A549 (cell line): ENCODE measurements around the gene HNF4A. TPM values are rescaled to one million over a fixed set of nuclear protein-coding genes. Genes with fewer than 3 reads are reported as not detected.

Experiments
- CBX8 ChIP-seq: fragments of 200-600 bp; sonication (generic); IDR thresholded peaks from 2 replicates; pipeline ENCODE4 v1.6.1; 2016
- CHD2 ChIP-seq: fragments of 150-350 bp; IDR thresholded peaks from 2 replicates; pipeline ENCODE4 v1.6.1; 2014; ENCODE audit warnings: low read length; ENCODE audit not compliant: partially characterized antibody
- CHD4 ChIP-seq: fragments of 200-600 bp; sonication (generic); IDR thresholded peaks from 2 replicates; pipeline ENCODE4 v1.6.1; 2016; ENCODE audit warnings: antibody characterized with exemption, mild to moderate bottlenecking, borderline replicate concordance
- EHF ChIP-seq: fragments of 250-450 bp; sonication (Bioruptor Pico); IDR thresholded peaks from 2 replicates; pipeline ENCODE4 v1.5.0; 2020; ENCODE audit warnings: mild to moderate bottlenecking
- EP300 ChIP-seq, 2 experiments: fragments of >200 bp; sonication (Bioruptor Twin); formaldehyde crosslinking; IDR thresholded peaks; 2 replicates in 1 of 2; 3 replicates in 1 of 2; pipeline ENCODE4 v1.6.1; 2016 to 2017
- ESRRA ChIP-seq: fragments of 150-350 bp; IDR thresholded peaks from 2 replicates; pipeline ENCODE4 v1.6.1; 2014; ENCODE audit warnings: mild to moderate bottlenecking, low read length, borderline replicate concordance
- FOSB ChIP-seq: fragments of 250-450 bp; sonication (Bioruptor Pico); IDR thresholded peaks from 2 replicates; pipeline ENCODE4 v1.5.0; 2020; ENCODE audit warnings: mild to moderate bottlenecking, moderate library complexity
- GATA3 ChIP-seq: IDR thresholded peaks from 2 replicates; pipeline ENCODE4 v1.6.1; 2012; ENCODE audit warnings: borderline replicate concordance
- HDAC2 ChIP-seq: fragments of 200-600 bp; sonication (generic); IDR thresholded peaks from 2 replicates; pipeline ENCODE4 v1.6.1; 2016
- HOXB5 ChIP-seq: fragments of 250-450 bp; sonication (Bioruptor Pico); IDR thresholded peaks from 2 replicates; pipeline ENCODE4 v1.5.0; 2020; ENCODE audit warnings: mild to moderate bottlenecking, moderate library complexity
- JUNB ChIP-seq: fragments of >200 bp; sonication (Bioruptor Twin); formaldehyde crosslinking; IDR thresholded peaks from 2 replicates; pipeline ENCODE4 v1.6.1; 2016
- KDM1A ChIP-seq: fragments of 200-600 bp; sonication (generic); IDR thresholded peaks from 2 replicates; pipeline ENCODE4 v1.6.1; 2016; ENCODE audit warnings: low read depth, mild to moderate bottlenecking
- KDM5A ChIP-seq: fragments of 200-600 bp; sonication (generic); IDR thresholded peaks from 2 replicates; pipeline ENCODE4 v1.6.1; 2016; ENCODE audit warnings: antibody characterized with exemption, mild to moderate bottlenecking
- MAFK ChIP-seq: fragments of 450-650 bp; IDR thresholded peaks from 2 replicates; pipeline ENCODE4 v1.6.1; 2014; ENCODE audit not compliant: partially characterized antibody
- MYC ChIP-seq: IDR thresholded peaks from 2 replicates; pipeline ENCODE4 v1.6.1; 2012; ENCODE audit warnings: mild to moderate bottlenecking, inconsistent platforms, low read length, improper control_type of control experiment, borderline replicate concordance
- NR3C1 ChIP-seq: fragments of >200 bp; sonication (Bioruptor Twin); formaldehyde crosslinking; IDR thresholded peaks from 3 replicates; pipeline ENCODE4 v1.6.1; 2017
- PHF8 ChIP-seq: fragments of 200-600 bp; sonication (generic); IDR thresholded peaks from 2 replicates; pipeline ENCODE4 v1.6.1; 2016; ENCODE audit warnings: low read depth, mild to moderate bottlenecking, antibody characterized with exemption, moderate library complexity, borderline replicate concordance
- POLR2A ChIP-seq: IDR thresholded peaks from 2 replicates; pipeline ENCODE4 v1.6.1; 2012; ENCODE audit warnings: mild to moderate bottlenecking, low read length
- POLR2AphosphoS2 ChIP-seq: conservative IDR thresholded peaks from 2 replicates; pipeline ENCODE4 v1.6.1; 2012; ENCODE audit warnings: low read length, improper control_type of control experiment, inconsistent platforms
- RCOR1 ChIP-seq: fragments of 150-350 bp; IDR thresholded peaks from 2 replicates; pipeline ENCODE4 v1.6.1; 2014; ENCODE audit warnings: antibody characterized with exemption, low read length, low read depth
- RFX5 ChIP-seq: fragments of 450-650 bp; IDR thresholded peaks from 2 replicates; pipeline ENCODE4 v1.7.1; 2014; ENCODE audit warnings: antibody characterized with exemption, mild to moderate bottlenecking, moderate library complexity
- SREBF2 ChIP-seq: fragments of 450-650 bp; IDR thresholded peaks from 2 replicates; pipeline ENCODE4 v1.6.1; 2014; ENCODE audit warnings: mild to moderate bottlenecking, moderate library complexity
- TFCP2L1 ChIP-seq: fragments of 250-450 bp; sonication (Bioruptor Pico); IDR thresholded peaks from 2 replicates; pipeline ENCODE4 v1.5.0; 2021; ENCODE audit warnings: mild to moderate bottlenecking
- TP53 ChIP-seq: fragments of 250-450 bp; sonication (Bioruptor Pico); IDR thresholded peaks from 2 replicates; pipeline ENCODE4 v1.5.0; 2021; ENCODE audit warnings: mild to moderate bottlenecking, moderate library complexity
- ZFP36 ChIP-seq: fragments of 450-650 bp; IDR thresholded peaks from 2 replicates; pipeline ENCODE4 v1.6.1; 2014; ENCODE audit warnings: borderline replicate concordance; ENCODE audit not compliant: partially characterized antibody
- polyA plus RNA-seq, 4 experiments: library from polyadenylated mRNA; depleted of rRNA in 3 of 4; stranded (reverse); fragments of >200 nt; fragmentation: RNase III in 1 of 4; extraction: RNeasy Plus Mini Kit Qiagen cat#74134 plus additional on column Dnase treatment in 1 of 4; gene quantifications; 2 replicates in 3 of 4; 3 replicates in 1 of 4; pipeline ENCODE4 v1.2.3, GENCODE V29; 2011 to 2017
- TF ChIP-seq, protein P1 (sequence below): fragments of >200 bp; sonication (Bioruptor Twin); formaldehyde crosslinking; IDR thresholded peaks from 2 replicates; pipeline ENCODE4 v1.6.1; 2016
- TF ChIP-seq, protein P2 (sequence below): IDR thresholded peaks from 2 replicates; pipeline ENCODE4 v1.6.1; 2012; ENCODE audit warnings: low read depth, borderline replicate concordance
- TF ChIP-seq, protein P3 (sequence below): fragments of 200-600 bp; sonication (generic); IDR thresholded peaks from 2 replicates; pipeline ENCODE4 v1.6.1; 2016; ENCODE audit warnings: antibody characterized with exemption, mild to moderate bottlenecking, moderate library complexity
- TF ChIP-seq, protein P4 (sequence below): fragments of 250-450 bp; sonication (Bioruptor Pico); IDR thresholded peaks from 2 replicates; pipeline ENCODE4 v1.5.0; 2021; ENCODE audit warnings: mild to moderate bottlenecking, moderate library complexity, borderline replicate concordance
- TF ChIP-seq, protein P5 (sequence below): fragments of >200 bp; sonication (Bioruptor Twin); formaldehyde crosslinking; IDR thresholded peaks from 3 replicates; pipeline ENCODE4 v1.6.1; 2016
- TF ChIP-seq, protein P6 (sequence below): fragments of 150-350 bp; IDR thresholded peaks from 2 replicates; pipeline ENCODE4 v1.6.1; 2014; ENCODE audit warnings: low read depth, mild to moderate bottlenecking, low read length
- TF ChIP-seq, protein P7 (sequence below): IDR thresholded peaks from 2 replicates; pipeline ENCODE4 v1.6.1; 2012
- TF ChIP-seq, protein P8 (sequence below): fragments of 250-450 bp; sonication (Bioruptor Pico); IDR thresholded peaks from 2 replicates; pipeline ENCODE4 v1.5.0; 2020; ENCODE audit warnings: low read depth, mild to moderate bottlenecking, moderate library complexity

The HNF4A gene
- polyA plus RNA-seq, 2 of the 4 experiments (the other 2 are of a cell fraction) = 20.0 to 26.2 TPM

DNA sequence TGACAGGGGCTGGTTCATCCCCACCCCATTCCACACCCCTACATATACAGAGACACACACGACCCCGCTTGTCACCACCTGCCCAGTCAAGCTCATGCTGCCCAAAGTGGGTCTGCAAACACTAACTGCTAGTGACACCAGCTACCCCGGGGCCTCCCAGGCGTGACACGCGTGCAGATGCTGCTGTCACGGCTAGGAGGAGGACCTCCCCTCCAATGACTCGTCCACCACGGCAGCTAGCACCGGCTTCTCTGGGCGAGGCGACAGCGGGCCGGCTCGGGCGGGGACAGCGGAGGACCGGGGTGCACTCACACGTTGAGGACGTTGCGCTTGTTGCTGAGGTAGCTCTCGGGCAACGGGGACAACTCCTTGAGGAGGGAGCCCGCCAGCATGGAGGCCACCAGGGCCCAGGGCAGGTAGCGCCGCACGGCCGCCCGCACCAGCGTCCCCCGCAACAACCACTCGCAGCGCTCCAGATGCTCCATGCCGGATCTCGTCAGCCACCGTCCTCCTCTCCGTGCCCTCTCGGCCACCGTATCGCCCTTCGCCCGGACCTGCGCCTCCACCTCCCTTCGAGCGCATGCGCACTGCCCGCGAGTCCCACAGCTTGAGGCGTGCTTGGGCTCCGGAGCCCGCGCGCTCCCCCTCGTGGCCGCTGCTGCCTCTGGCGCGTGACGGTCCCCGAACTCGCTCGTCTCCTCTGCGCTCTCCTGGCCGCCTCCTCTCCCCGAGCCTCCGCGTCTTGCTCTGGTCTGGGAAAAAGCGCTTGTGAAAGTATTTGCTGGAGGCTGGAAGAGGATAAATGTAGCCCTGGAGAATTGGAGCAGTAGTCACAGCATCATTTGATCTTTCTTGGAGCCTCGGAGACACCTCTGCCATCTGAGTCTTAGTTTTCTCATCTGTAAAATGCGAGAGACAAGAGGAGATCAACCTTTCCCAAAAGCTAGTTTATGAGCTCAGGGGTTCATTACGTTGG lies 44.5 kb upstream of the HNF4A start, which contains the start of gene FITM2 (continued):
- TF ChIP-seq CHD2 (no peak), SREBF2 (no peak), EP300 (IDR thresholded peaks at IDR 0.05) (no peak), RCOR1 (no peak), POLR2AphosphoS2 (no peak), TP53 (no peak), MAFK (no peak), HDAC2 (no peak), ESRRA (0 out of 2 replicates have a peak, but pooled peaks have one; percentile 25), CHD4 (no peak), GATA3 (no peak), NR3C1 (no peak), EHF (CRISPR knock-in tag) (no peak), POLR2A (peak; percentile 88), KDM1A (no peak; the same call in 1 of the 2 replicates), RFX5 (0 out of 2 replicates have a peak, but pooled peaks have one; percentile 10), JUNB (no peak), HOXB5 (no peak), PHF8 (no peak), CBX8 (no peak), TFCP2L1 (no peak), FOSB (CRISPR knock-in tag) (no peak), KDM5A (no peak), MYC (peak; percentile 87), ZFP36 (no peak)
- TF ChIP-seq, protein P1, sequence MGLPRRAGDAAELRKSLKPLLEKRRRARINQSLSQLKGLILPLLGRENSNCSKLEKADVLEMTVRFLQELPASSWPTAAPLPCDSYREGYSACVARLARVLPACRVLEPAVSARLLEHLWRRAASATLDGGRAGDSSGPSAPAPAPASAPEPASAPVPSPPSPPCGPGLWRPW = no peak
- TF ChIP-seq, protein P2, sequence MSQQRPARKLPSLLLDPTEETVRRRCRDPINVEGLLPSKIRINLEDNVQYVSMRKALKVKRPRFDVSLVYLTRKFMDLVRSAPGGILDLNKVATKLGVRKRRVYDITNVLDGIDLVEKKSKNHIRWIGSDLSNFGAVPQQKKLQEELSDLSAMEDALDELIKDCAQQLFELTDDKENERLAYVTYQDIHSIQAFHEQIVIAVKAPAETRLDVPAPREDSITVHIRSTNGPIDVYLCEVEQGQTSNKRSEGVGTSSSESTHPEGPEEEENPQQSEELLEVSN = no peak
- TF ChIP-seq, protein P3, sequence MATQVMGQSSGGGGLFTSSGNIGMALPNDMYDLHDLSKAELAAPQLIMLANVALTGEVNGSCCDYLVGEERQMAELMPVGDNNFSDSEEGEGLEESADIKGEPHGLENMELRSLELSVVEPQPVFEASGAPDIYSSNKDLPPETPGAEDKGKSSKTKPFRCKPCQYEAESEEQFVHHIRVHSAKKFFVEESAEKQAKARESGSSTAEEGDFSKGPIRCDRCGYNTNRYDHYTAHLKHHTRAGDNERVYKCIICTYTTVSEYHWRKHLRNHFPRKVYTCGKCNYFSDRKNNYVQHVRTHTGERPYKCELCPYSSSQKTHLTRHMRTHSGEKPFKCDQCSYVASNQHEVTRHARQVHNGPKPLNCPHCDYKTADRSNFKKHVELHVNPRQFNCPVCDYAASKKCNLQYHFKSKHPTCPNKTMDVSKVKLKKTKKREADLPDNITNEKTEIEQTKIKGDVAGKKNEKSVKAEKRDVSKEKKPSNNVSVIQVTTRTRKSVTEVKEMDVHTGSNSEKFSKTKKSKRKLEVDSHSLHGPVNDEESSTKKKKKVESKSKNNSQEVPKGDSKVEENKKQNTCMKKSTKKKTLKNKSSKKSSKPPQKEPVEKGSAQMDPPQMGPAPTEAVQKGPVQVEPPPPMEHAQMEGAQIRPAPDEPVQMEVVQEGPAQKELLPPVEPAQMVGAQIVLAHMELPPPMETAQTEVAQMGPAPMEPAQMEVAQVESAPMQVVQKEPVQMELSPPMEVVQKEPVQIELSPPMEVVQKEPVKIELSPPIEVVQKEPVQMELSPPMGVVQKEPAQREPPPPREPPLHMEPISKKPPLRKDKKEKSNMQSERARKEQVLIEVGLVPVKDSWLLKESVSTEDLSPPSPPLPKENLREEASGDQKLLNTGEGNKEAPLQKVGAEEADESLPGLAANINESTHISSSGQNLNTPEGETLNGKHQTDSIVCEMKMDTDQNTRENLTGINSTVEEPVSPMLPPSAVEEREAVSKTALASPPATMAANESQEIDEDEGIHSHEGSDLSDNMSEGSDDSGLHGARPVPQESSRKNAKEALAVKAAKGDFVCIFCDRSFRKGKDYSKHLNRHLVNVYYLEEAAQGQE = no peak
- TF ChIP-seq, protein P4, sequence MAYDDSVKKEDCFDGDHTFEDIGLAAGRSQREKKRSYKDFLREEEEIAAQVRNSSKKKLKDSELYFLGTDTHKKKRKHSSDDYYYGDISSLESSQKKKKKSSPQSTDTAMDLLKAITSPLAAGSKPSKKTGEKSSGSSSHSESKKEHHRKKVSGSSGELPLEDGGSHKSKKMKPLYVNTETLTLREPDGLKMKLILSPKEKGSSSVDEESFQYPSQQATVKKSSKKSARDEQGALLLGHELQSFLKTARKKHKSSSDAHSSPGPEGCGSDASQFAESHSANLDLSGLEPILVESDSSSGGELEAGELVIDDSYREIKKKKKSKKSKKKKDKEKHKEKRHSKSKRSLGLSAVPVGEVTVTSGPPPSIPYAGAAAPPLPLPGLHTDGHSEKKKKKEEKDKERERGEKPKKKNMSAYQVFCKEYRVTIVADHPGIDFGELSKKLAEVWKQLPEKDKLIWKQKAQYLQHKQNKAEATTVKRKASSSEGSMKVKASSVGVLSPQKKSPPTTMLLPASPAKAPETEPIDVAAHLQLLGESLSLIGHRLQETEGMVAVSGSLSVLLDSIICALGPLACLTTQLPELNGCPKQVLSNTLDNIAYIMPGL (CRISPR knock-in tag) = no peak
- TF ChIP-seq, protein P5, sequence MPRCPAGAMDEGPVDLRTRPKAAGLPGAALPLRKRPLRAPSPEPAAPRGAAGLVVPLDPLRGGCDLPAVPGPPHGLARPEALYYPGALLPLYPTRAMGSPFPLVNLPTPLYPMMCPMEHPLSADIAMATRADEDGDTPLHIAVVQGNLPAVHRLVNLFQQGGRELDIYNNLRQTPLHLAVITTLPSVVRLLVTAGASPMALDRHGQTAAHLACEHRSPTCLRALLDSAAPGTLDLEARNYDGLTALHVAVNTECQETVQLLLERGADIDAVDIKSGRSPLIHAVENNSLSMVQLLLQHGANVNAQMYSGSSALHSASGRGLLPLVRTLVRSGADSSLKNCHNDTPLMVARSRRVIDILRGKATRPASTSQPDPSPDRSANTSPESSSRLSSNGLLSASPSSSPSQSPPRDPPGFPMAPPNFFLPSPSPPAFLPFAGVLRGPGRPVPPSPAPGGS = no peak
- TF ChIP-seq, protein P6, sequence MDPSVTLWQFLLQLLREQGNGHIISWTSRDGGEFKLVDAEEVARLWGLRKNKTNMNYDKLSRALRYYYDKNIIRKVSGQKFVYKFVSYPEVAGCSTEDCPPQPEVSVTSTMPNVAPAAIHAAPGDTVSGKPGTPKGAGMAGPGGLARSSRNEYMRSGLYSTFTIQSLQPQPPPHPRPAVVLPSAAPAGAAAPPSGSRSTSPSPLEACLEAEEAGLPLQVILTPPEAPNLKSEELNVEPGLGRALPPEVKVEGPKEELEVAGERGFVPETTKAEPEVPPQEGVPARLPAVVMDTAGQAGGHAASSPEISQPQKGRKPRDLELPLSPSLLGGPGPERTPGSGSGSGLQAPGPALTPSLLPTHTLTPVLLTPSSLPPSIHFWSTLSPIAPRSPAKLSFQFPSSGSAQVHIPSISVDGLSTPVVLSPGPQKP = no peak
- TF ChIP-seq, protein P7, sequence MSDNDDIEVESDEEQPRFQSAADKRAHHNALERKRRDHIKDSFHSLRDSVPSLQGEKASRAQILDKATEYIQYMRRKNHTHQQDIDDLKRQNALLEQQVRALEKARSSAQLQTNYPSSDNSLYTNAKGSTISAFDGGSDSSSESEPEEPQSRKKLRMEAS = peak; percentile 96
- TF ChIP-seq, protein P8, sequence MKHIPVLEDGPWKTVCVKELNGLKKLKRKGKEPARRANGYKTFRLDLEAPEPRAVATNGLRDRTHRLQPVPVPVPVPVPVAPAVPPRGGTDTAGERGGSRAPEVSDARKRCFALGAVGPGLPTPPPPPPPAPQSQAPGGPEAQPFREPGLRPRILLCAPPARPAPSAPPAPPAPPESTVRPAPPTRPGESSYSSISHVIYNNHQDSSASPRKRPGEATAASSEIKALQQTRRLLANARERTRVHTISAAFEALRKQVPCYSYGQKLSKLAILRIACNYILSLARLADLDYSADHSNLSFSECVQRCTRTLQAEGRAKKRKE (CRISPR knock-in tag) = no peak
